Activated effector memory CD4-positive, alpha-beta T cell treated with Interleukin-2 at 50 U/mL for 16 hours (primary cell): ENCODE data around the gene FAM222B.

Experiments
- DNase-seq: peaks from one replicate; pipeline ENCODE4 v3.0.0-alpha.2; 2020

The FAM222B gene

GRCh38 chr17:28710861-28711722 is 131.5 kb downstream of the FAM222B start:
- peak; percentile 88 for DNase-seq

GRCh38 chr17:28707339-28707720 is 135.3 kb downstream of the FAM222B start:
- no peak for DNase-seq

GRCh38 chr17:28706471-28707338 is 135.9 kb downstream of the FAM222B start:
- DNase-seq: no peak
